ENCODE data around the gene SPTBN1.

- no peak for TF ChIP-seq YY1 (IDR thresholded peaks at IDR 0.05; ENCODE audit: insufficient read depth, insufficient read length)
- no peak for TF ChIP-seq ZNF274 (IDR thresholded peaks at IDR 0.05; ENCODE audit: low read depth, low read length)
- no peak for TF ChIP-seq SUZ12 (IDR thresholded peaks at IDR 0.05; ENCODE audit: extremely low read depth, insufficient read depth, insufficient read length)
These were observed 182.0 kb downstream of the SPTBN1 start for GRCh38 chr2:54638103-54638502.
